ENCODE results near the gene MLLT10. TPM values are rescaled to one million over a fixed set of nuclear protein-coding genes. Genes with fewer than 3 reads are reported as not detected.

Gene MLLT10
- total and polyA plus RNA-seq, 10 of the 15 experiments (the other 5 are each of a cell fraction or from before 2014, with no cell fraction given), result 8.7 to 61.1 (median 28.5) TPM

- RAD21 ChIA-PET (ENCODE audit: unreplicated experiment), result interaction anchor here (0.5 to 5.2 kb wide), 20 partner anchors 11 to 1493 kb away, joined by 3 to 22 read pairs (median 4); partner anchors contain the start of genes DNAJC1 and SKIDA1
- intact Hi-C loops (cut with micrococcal nuclease; ENCODE audit: unreplicated experiment), result loop anchor here (5.0 to 10.0 kb wide), 2 partner anchors 456 to 818 kb away; partner anchors contain the start of gene COMMD3
- Histone ChIP-seq H3K36me3 (ENCODE audit: control insufficient read depth in 2 of 2, insufficient read depth in 2 of 2, low read length in 1 of 2) (no peaks in the 10 kb centered on the region), H2AFZ (ENCODE audit: control insufficient read depth, low read depth, low read length) (peak overlapping the region; percentile 86), H3K4me3 (peak overlapping the region; percentile 65), H3K27me3 (replicated peaks in 1 of 2; ENCODE audit: control insufficient read depth in 2 of 2, insufficient read depth in 2 of 2, low read length in 1 of 2) (peaks cover 5 to 18% of the 10 kb centered on the region in 2 experiments), H3K9ac (ENCODE audit: control insufficient read depth, insufficient read depth, low read length) (peak overlapping the region; percentile 58), H4K20me1 (ENCODE audit: control insufficient read depth, insufficient read depth) (no peaks in the 10 kb centered on the region), H3K79me2 (ENCODE audit: control insufficient read depth, insufficient read depth, low read length) (no peaks in the 10 kb centered on the region), H3K4me1 (ENCODE audit: control insufficient read depth, insufficient read depth, low read length) (peaks cover 20% of the 10 kb centered on the region), H3K27ac (ENCODE audit: control insufficient read depth, insufficient read depth) (peak overlapping the region; percentile 35; the same call in 1 of the 2 replicates), H3K9me3 (replicated peaks; ENCODE audit: control insufficient read depth, insufficient read depth, low read length) (no peaks in the 10 kb centered on the region), H3K4me2 (ENCODE audit: control insufficient read depth, insufficient read depth) (peak overlapping the region; percentile 100)
- peak; percentile 35 for FAIRE-seq
- ATAC-seq, result peak; percentile 80
- under 1% methylated on average over 45 of the region's 72 CpGs for WGBS (ENCODE audit: insufficient coverage, insufficient replicate concordance, low lambda C conversion rate, missing lambda C conversion rate)
- no TSS peak for BruUV-seq (replicated peaks)
- POLR2A ChIA-PET, result interaction anchor here (0.6 to 1.3 kb wide), 7 partner anchors 11 to 1361 kb away, joined by 3 to 7 read pairs (median 3); no protein-coding TSS in a partner anchor
- no peak for DNase-seq (ENCODE audit: low read depth, low spot score)
- CTCF ChIA-PET, result interaction anchor here (0.6 to 5.6 kb wide), 33 partner anchors 15 to 1493 kb away, joined by 3 to 66 read pairs (median 4); no protein-coding TSS in a partner anchor
- in situ Hi-C loops (cut with MboI), result loop anchor here (5.0 to 25.0 kb wide), 3 partner anchors 209 to 1516 kb away; no protein-coding TSS in a partner anchor
- SMC1A ChIA-PET (ENCODE audit: uncharacterized antibody, unreplicated experiment), result interaction anchor here (0.6 to 3.4 kb wide), 14 partner anchors 24 to 1493 kb away, joined by 3 to 19 read pairs (median 4); partner anchors contain the start of gene SKIDA1
- TF ChIP-seq CTCF (IDR thresholded peaks at IDR 0.05 in 2 of 3, conservative IDR thresholded peaks at IDR 0.05 in 1 of 3; ENCODE audit: control insufficient read depth in 2 of 3, extremely low read depth in 1 of 3, insufficient read depth in 1 of 3, low read depth in 3 of 3, low read length in 3 of 3) (peak; percentile 49 to 70 (median 52)), EGR1 (IDR thresholded peaks at IDR 0.05; ENCODE audit: borderline replicate concordance in 1 of 2, low read depth in 2 of 2, low read length in 2 of 2) (0 out of 3 replicates have a peak, but pooled peaks of 1 of the 2 experiments have one; percentile 9), RAD21 (IDR thresholded peaks at IDR 0.05; ENCODE audit: insufficient read depth, low read depth, low read length) (peak; percentile 42; the same call in 1 of the 2 replicates), YY1 (IDR thresholded peaks at IDR 0.05; ENCODE audit: low read depth, low read length) (0 out of 2 replicates have a peak, but pooled peaks have one; percentile 7), MTA3 (IDR thresholded peaks at IDR 0.05; ENCODE audit: borderline replicate concordance, low read length) (no peak), NRF1 (conservative IDR thresholded peaks at IDR 0.05; ENCODE audit: low read depth, low read length) (no peak), NR2F1 (conservative IDR thresholded peaks at IDR 0.05) (peak; percentile 42; the same call in 1 of the 2 replicates), EED (IDR thresholded peaks at IDR 0.05; ENCODE audit: low read depth) (0 out of 2 replicates have a peak, but pooled peaks have one; percentile 5), SMARCA5 (IDR thresholded peaks at IDR 0.05) (0 out of 2 replicates have a peak, but pooled peaks have one; percentile 43), IRF5 (IDR thresholded peaks at IDR 0.05; ENCODE audit: borderline replicate concordance) (no peak), IKZF1 (conservative IDR thresholded peaks at IDR 0.05) (peak; percentile 42), ZBED1 (IDR thresholded peaks at IDR 0.05; ENCODE audit: borderline replicate concordance) (no peak), CHD1 (IDR thresholded peaks at IDR 0.05; ENCODE audit: low read depth, low read length) (no peak), RUNX3 (IDR thresholded peaks at IDR 0.05; ENCODE audit: low read length) (peak; percentile 5; the same call in 1 of the 2 replicates), POLR2AphosphoS2 (IDR thresholded peaks at IDR 0.05; ENCODE audit: low read depth, low read length) (no peak), STAT3 (IDR thresholded peaks at IDR 0.05; ENCODE audit: low read depth, low read length) (no peak), ZZZ3 (IDR thresholded peaks at IDR 0.05; ENCODE audit: control insufficient read depth, insufficient read length, low read depth) (no peak), CREB1 (IDR thresholded peaks at IDR 0.05; ENCODE audit: low read depth) (0 out of 2 replicates have a peak, but pooled peaks have one; percentile 26), TARDBP (IDR thresholded peaks at IDR 0.05; ENCODE audit: borderline replicate concordance) (no peak)
Observed at GRCh38 chr10:21496343-21497176, 37.5 kb upstream of the MLLT10 start.

Data from GM12878 (cell line).